DOHH2 (cell line): ENCODE data around the gene GPRC5B.

Experiments used
- H3F3A ChIP-seq: fragments of 200-600 bp; sonication (generic), shearing (Covaris generic); 2 replicates; pipeline ENCODE4 v1.6.0; 2016; ENCODE audit warnings: antibody characterized with exemption, mild to moderate bottlenecking; ENCODE audit not compliant: control insufficient read depth, insufficient read depth
- H3K27ac ChIP-seq: fragments of 200-600 bp; sonication (generic); 2 replicates; pipeline ENCODE4 v1.5.1; 2014; ENCODE audit warnings: low read depth, mild to moderate bottlenecking, low read length, moderate library complexity
- H3K27me3 ChIP-seq: fragments of 200-600 bp; sonication (generic); 2 replicates; pipeline ENCODE4 v1.6.1; 2014; ENCODE audit warnings: mild to moderate bottlenecking, low read length, mixed read lengths; ENCODE audit not compliant: control insufficient read depth
- H3K36me3 ChIP-seq: fragments of 200-600 bp; sonication (generic); 2 replicates; pipeline ENCODE4 v1.6.1; 2014; ENCODE audit warnings: mild to moderate bottlenecking, low read length, moderate library complexity, mixed read lengths; ENCODE audit not compliant: control insufficient read depth
- H3K4me1 ChIP-seq: fragments of 200-600 bp; sonication (generic); 2 replicates; pipeline ENCODE4 v1.6.1; 2014; ENCODE audit warnings: mild to moderate bottlenecking, low read length, mixed read lengths; ENCODE audit not compliant: control insufficient read depth
- H3K4me2 ChIP-seq: fragments of 200-600 bp; sonication (generic); 2 replicates; pipeline ENCODE4 v1.6.0; 2014; ENCODE audit warnings: mild to moderate bottlenecking, low read length, moderate library complexity
- H3K4me3 ChIP-seq: fragments of 200-600 bp; sonication (generic); 2 replicates; pipeline ENCODE4 v1.5.1; 2014; ENCODE audit warnings: mild to moderate bottlenecking, low read length, mixed read lengths
- H3K79me2 ChIP-seq: fragments of 200-600 bp; sonication (generic); 2 replicates; pipeline ENCODE4 v1.6.1; 2014; ENCODE audit warnings: mild to moderate bottlenecking, low read length, mixed read lengths; ENCODE audit not compliant: control insufficient read depth
- H3K9me2 ChIP-seq: fragments of 200-600 bp; sonication (generic); replicated peaks from 2 replicates; pipeline ENCODE4 v1.6.1; 2014; ENCODE audit warnings: mild to moderate bottlenecking, low read length, mixed read lengths; ENCODE audit not compliant: control insufficient read depth
- H3K9me3 ChIP-seq: fragments of 200-600 bp; sonication (generic); 2 replicates; pipeline ENCODE4 v1.6.1; 2014; ENCODE audit warnings: antibody characterized with exemption, low read length, mixed read lengths; ENCODE audit not compliant: control insufficient read depth, insufficient read depth
- H4K20me1 ChIP-seq: fragments of 200-600 bp; sonication (generic); 2 replicates; pipeline ENCODE4 v1.6.0; 2014; ENCODE audit warnings: low read depth, mild to moderate bottlenecking, antibody characterized with exemption, low read length, moderate library complexity; ENCODE audit not compliant: control insufficient read depth, insufficient read depth
- EZH2phosphoT487 ChIP-seq: fragments of 200-600 bp; sonication (generic); IDR thresholded peaks from 2 replicates; pipeline ENCODE4 v1.6.1; 2017; ENCODE audit warnings: borderline replicate concordance, mild to moderate bottlenecking, antibody characterized with exemption, low read length, moderate library complexity, mixed read lengths
- TF ChIP-seq, protein P1 (sequence below): fragments of 200-600 bp; sonication (generic); IDR thresholded peaks from one replicate; pipeline ENCODE4 v1.5.1; 2014; ENCODE audit warnings: antibody characterized with exemption, mild to moderate bottlenecking, low read depth, low read length; ENCODE audit not compliant: poor library complexity, severe bottlenecking

The GPRC5B gene

DNA sequence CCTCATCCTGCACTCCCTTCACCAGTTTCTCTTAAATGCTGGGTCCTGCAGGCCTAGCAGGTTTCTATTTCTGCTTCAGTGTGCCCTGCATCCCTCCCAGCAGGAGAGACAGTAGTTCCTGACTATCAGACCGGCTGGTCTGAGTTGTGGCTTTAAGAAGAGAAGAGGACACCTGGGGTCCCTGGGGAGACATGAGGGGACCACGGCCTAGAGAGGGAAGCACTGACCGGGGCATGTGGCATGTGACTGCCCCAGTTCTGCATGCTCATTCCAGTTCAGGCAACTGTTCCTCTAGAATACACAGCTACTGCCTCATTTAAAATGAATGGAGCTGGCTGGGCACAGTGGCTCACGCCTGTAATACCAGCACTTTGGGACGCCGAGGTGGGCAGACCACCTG, 61.3 kb downstream of the GPRC5B start:
- Histone ChIP-seq H3K79me2 (no peaks in the 10 kb centered on the region), H3F3A (no peaks in the 10 kb centered on the region), H3K4me1 (no peaks in the 10 kb centered on the region), H3K27me3 (no peaks in the 10 kb centered on the region), H4K20me1 (no peaks in the 10 kb centered on the region), H3K4me3 (no peak overlapping the region), H3K4me2 (no peak overlapping the region), H3K36me3 (no peaks in the 10 kb centered on the region), H3K27ac (no peak overlapping the region), H3K9me3 (no peaks in the 10 kb centered on the region), H3K9me2 (no peaks in the 10 kb centered on the region)
- TF ChIP-seq, protein P1, sequence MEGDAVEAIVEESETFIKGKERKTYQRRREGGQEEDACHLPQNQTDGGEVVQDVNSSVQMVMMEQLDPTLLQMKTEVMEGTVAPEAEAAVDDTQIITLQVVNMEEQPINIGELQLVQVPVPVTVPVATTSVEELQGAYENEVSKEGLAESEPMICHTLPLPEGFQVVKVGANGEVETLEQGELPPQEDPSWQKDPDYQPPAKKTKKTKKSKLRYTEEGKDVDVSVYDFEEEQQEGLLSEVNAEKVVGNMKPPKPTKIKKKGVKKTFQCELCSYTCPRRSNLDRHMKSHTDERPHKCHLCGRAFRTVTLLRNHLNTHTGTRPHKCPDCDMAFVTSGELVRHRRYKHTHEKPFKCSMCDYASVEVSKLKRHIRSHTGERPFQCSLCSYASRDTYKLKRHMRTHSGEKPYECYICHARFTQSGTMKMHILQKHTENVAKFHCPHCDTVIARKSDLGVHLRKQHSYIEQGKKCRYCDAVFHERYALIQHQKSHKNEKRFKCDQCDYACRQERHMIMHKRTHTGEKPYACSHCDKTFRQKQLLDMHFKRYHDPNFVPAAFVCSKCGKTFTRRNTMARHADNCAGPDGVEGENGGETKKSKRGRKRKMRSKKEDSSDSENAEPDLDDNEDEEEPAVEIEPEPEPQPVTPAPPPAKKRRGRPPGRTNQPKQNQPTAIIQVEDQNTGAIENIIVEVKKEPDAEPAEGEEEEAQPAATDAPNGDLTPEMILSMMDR, result no peak
- no peak for TF ChIP-seq EZH2phosphoT487

GRCh38 chr16:19822533-19822932, 62.1 kb downstream of the GPRC5B start:
- Histone ChIP-seq H3K79me2 (no peaks in the 10 kb centered on the region), H3K9me3 (no peaks in the 10 kb centered on the region), H3K36me3 (no peaks in the 10 kb centered on the region), H3F3A (no peaks in the 10 kb centered on the region), H3K9me2 (no peaks in the 10 kb centered on the region), H3K27ac (no peak overlapping the region), H3K4me3 (no peak overlapping the region), H3K4me2 (no peak overlapping the region), H3K27me3 (no peaks in the 10 kb centered on the region), H3K4me1 (no peaks in the 10 kb centered on the region), H4K20me1 (no peaks in the 10 kb centered on the region)
- no peak for TF ChIP-seq EZH2phosphoT487
- TF ChIP-seq, protein P1, result no peak

GRCh38 chr16:19817875-19818274, 66.8 kb downstream of the GPRC5B start:
- H3K4me3 ChIP-seq, result no peak overlapping the region
- no peak for TF ChIP-seq EZH2phosphoT487
- TF ChIP-seq, protein P1, result no peak

DNA sequence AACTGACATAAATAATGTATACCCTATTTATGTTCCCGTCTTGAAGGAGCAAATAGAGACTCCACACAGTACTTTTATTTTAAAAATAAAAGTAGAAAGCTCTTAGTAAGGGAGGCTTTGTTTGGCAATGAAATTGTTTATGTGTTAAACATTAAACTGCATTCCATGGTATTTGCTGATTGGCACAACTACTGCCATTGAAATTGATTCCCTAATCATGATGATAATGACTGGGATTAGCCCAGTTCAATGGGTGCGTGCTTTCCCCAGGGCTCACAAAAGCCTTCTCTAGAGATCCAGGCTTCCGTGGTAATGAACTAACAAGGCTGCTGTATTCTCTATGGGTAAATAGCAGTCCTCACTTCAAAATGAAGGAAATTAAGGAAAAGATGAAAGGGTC, 67.5 kb downstream of the GPRC5B start:
- no peak overlapping the region for H3K27ac ChIP-seq
- TF ChIP-seq, protein P1, result no peak
- TF ChIP-seq EZH2phosphoT487, result no peak
- no peaks in the 10 kb centered on the region for H4K20me1 ChIP-seq
- H3K4me3 ChIP-seq, result no peak overlapping the region
- peaks cover 3% of the 10 kb centered on the region for H3K27me3 ChIP-seq
- H3K36me3 ChIP-seq, result no peaks in the 10 kb centered on the region
- no peaks in the 10 kb centered on the region for H3K9me2 ChIP-seq
- H3F3A ChIP-seq, result no peaks in the 10 kb centered on the region
- no peaks in the 10 kb centered on the region for H3K79me2 ChIP-seq
- no peaks in the 10 kb centered on the region for H3K4me1 ChIP-seq
- no peak overlapping the region for H3K4me2 ChIP-seq
- H3K9me3 ChIP-seq, result no peaks in the 10 kb centered on the region

More at GRCh38 chr16:19817875-19818274, 66.8 kb downstream of the GPRC5B start:
- Histone ChIP-seq H3F3A (no peaks in the 10 kb centered on the region), H3K4me1 (no peaks in the 10 kb centered on the region), H4K20me1 (no peaks in the 10 kb centered on the region), H3K9me3 (no peaks in the 10 kb centered on the region), H3K79me2 (no peaks in the 10 kb centered on the region), H3K27ac (no peak overlapping the region), H3K27me3 (peaks cover 2% of the 10 kb centered on the region), H3K36me3 (no peaks in the 10 kb centered on the region), H3K9me2 (no peaks in the 10 kb centered on the region), H3K4me2 (no peak overlapping the region)
